ENCODE data around the gene PTPN12.
"Not testable (repeated sequence)": the region's sequence is repeated elsewhere in the genome, so short reads cannot be mapped to it uniquely, and the experiment has no call there.

PTPN12 gene

GRCh38 chr7:77538281-77539212, 1.5 kb downstream of the PTPN12 start:
- DNase-seq (ENCODE audit: low spot score) = no peak

- DNase-seq (ENCODE audit: low spot score) = no peak
Observed at GRCh38 chr7:77540402-77540822, 3.3 kb downstream of the PTPN12 start.

- DNase-seq (ENCODE audit: low spot score) = not testable (repeated sequence)
Observed at GRCh38 chr7:77540993-77541392, 3.9 kb downstream of the PTPN12 start.

GRCh38 chr7:77542409-77542808, 5.3 kb downstream of the PTPN12 start:
- no peak for DNase-seq (ENCODE audit: low spot score)

- DNase-seq (ENCODE audit: low spot score) = no peak
Observed at GRCh38 chr7:77542895-77543294, 5.8 kb downstream of the PTPN12 start.

- DNase-seq (ENCODE audit: low spot score) = no peak
Observed at GRCh38 chr7:77543910-77544309, 6.8 kb downstream of the PTPN12 start.

GRCh38 chr7:77544518-77544917, 7.4 kb downstream of the PTPN12 start:
- DNase-seq (ENCODE audit: low spot score) = no peak

- no peak for DNase-seq (ENCODE audit: low spot score)
Observed at GRCh38 chr7:77548206-77548605, 11.1 kb downstream of the PTPN12 start.

- no peak for DNase-seq (ENCODE audit: low spot score)
Observed at GRCh38 chr7:77549106-77549870, 12.2 kb downstream of the PTPN12 start.

GRCh38 chr7:77550586-77550985, 13.5 kb downstream of the PTPN12 start:
- no peak for DNase-seq (ENCODE audit: low spot score)

- DNase-seq (ENCODE audit: low spot score) = no peak
Observed at GRCh38 chr7:77553123-77553522, 16.0 kb downstream of the PTPN12 start.

GRCh38 chr7:77558284-77558967, 21.3 kb downstream of the PTPN12 start:
- DNase-seq (ENCODE audit: low spot score) = no peak

- DNase-seq (ENCODE audit: low spot score) = no peak
Observed at GRCh38 chr7:77561352-77561751, 24.3 kb downstream of the PTPN12 start.

- no peak for DNase-seq (ENCODE audit: low spot score)
Observed at GRCh38 chr7:77563275-77563674, 26.2 kb downstream of the PTPN12 start.

GRCh38 chr7:77565917-77566316, 28.8 kb downstream of the PTPN12 start:
- DNase-seq (ENCODE audit: low spot score) = no peak

GRCh38 chr7:77566421-77566820, 29.3 kb downstream of the PTPN12 start:
- DNase-seq (ENCODE audit: low spot score) = no peak

- DNase-seq (ENCODE audit: low spot score) = no peak
Observed at GRCh38 chr7:77569514-77570232, 32.6 kb downstream of the PTPN12 start.

GRCh38 chr7:77570330-77571011, 33.4 kb downstream of the PTPN12 start:
- no peak for DNase-seq (ENCODE audit: low spot score)

- no peak for DNase-seq (ENCODE audit: low spot score)
Observed at GRCh38 chr7:77571801-77572200, 34.7 kb downstream of the PTPN12 start.

- no peak for DNase-seq (ENCODE audit: low spot score)
Observed at GRCh38 chr7:77575187-77575586, 38.1 kb downstream of the PTPN12 start.

- DNase-seq (ENCODE audit: low spot score) = no peak
Observed at GRCh38 chr7:77576856-77577255, 39.8 kb downstream of the PTPN12 start.
